Activated CD8-positive, alpha-beta memory T cell treated with anti-CD3 and anti-CD28 coated beads, Interleukin-2, amount 10 ng/mL, durations not matched to agents 7 days and 5 days (primary cell): ENCODE measurements around the gene RDH5. TPM values are rescaled to one million over a fixed set of nuclear protein-coding genes. Genes with fewer than 3 reads are reported as not detected.

Experiments
- ATAC-seq: fragments of 150-1000 bp; cut with Tn5 transposase; one replicate; pipeline ENCODE4 v1.10.0; 2021; ENCODE audit warnings: moderate library complexity
- CTCF ChIA-PET: fragments of 350-600 bp; sonication (Branson Sonifier 250); formaldehyde crosslinking; loops from one replicate; lab custom pipeline; 2021; ENCODE audit warnings: antibody characterized with exemption; lab: Charles Lee
- DNase-seq: peaks from one replicate; pipeline ENCODE4 v3.0.0-alpha.2; 2020
- H3K27ac Mint-ChIP-seq: one replicate; pipeline ENCODE4 v1.8.0; 2021; ENCODE audit warnings: mild to moderate bottlenecking, mixed read lengths
- H3K27me3 Mint-ChIP-seq: one replicate; pipeline ENCODE4 v1.8.0; 2021; ENCODE audit warnings: mixed read lengths
- H3K36me3 Mint-ChIP-seq: one replicate; pipeline ENCODE4 v1.8.0; 2021; ENCODE audit warnings: mild to moderate bottlenecking, mixed read lengths
- H3K4me1 Mint-ChIP-seq: one replicate; pipeline ENCODE4 v1.8.0; 2021; ENCODE audit warnings: mixed read lengths
- H3K4me3 Mint-ChIP-seq: one replicate; pipeline ENCODE4 v1.8.0; 2021; ENCODE audit warnings: mild to moderate bottlenecking, moderate library complexity, mixed read lengths
- H3K9me3 Mint-ChIP-seq: one replicate; pipeline ENCODE4 v1.8.0; 2022; ENCODE audit warnings: low read depth, mixed read lengths
- total RNA-seq, 2 experiments: library from RNA; stranded (reverse); gene quantifications; one replicate each; pipeline ENCODE4 v1.2.3, GENCODE V29; 2021

RDH5 gene
- total RNA-seq, 2 experiments from 2014 or later, result 11.1 to 14.4 TPM

GRCh38 chr12:55687746-55688145 lies 32.4 kb upstream of the RDH5 start:
- CTCF ChIA-PET, result no interaction called here
- peaks cover 10% of the 10 kb centered on the region for H3K27me3 Mint-ChIP-seq
- peaks cover 8% of the 10 kb centered on the region for H3K4me1 Mint-ChIP-seq
- no peak overlapping the region for H3K4me3 Mint-ChIP-seq
- no peaks in the 10 kb centered on the region for H3K36me3 Mint-ChIP-seq
- no peak overlapping the region for H3K27ac Mint-ChIP-seq
- DNase-seq (no peak), ATAC-seq (no peak)
- no peaks in the 10 kb centered on the region for H3K9me3 Mint-ChIP-seq

GRCh38 chr12:55688716-55689655 lies 31.2 kb upstream of the RDH5 start:
- Mint-ChIP-seq H3K4me1 (peaks cover 8% of the 10 kb centered on the region), H3K9me3 (no peaks in the 10 kb centered on the region), H3K27ac (no peak overlapping the region), H3K27me3 (peaks cover 4% of the 10 kb centered on the region), H3K4me3 (no peak overlapping the region), H3K36me3 (no peaks in the 10 kb centered on the region)
- DNase-seq (no peak), ATAC-seq (no peak)
- CTCF ChIA-PET, result interaction anchor here (1.0 kb wide), 1 partner anchor 36 kb away, joined by 3 read pairs; no protein-coding TSS in a partner anchor

GRCh38 chr12:55692631-55693322 lies 27.4 kb upstream of the RDH5 start:
- Mint-ChIP-seq H3K27ac (no peak overlapping the region), H3K9me3 (no peaks in the 10 kb centered on the region), H3K36me3 (no peaks in the 10 kb centered on the region), H3K4me1 (peaks cover 2% of the 10 kb centered on the region), H3K27me3 (no peaks in the 10 kb centered on the region), H3K4me3 (no peak overlapping the region)
- DNase-seq, result no peak
- ATAC-seq, result peak; percentile 33
- CTCF ChIA-PET, result interaction anchor here (1.7 kb wide), 1 partner anchor 36 kb away, joined by 5 read pairs; no protein-coding TSS in a partner anchor

GRCh38 chr12:55693323-55694187 lies 26.6 kb upstream of the RDH5 start:
- no peaks in the 10 kb centered on the region for H3K36me3 Mint-ChIP-seq
- no peak for ATAC-seq
- DNase-seq, result no peak
- H3K9me3 Mint-ChIP-seq, result no peaks in the 10 kb centered on the region
- CTCF ChIA-PET, result interaction anchor here (1.7 kb wide), 1 partner anchor 37 kb away, joined by 5 read pairs; no protein-coding TSS in a partner anchor
- no peaks in the 10 kb centered on the region for H3K27me3 Mint-ChIP-seq
- H3K27ac Mint-ChIP-seq, result no peak overlapping the region
- H3K4me3 Mint-ChIP-seq, result no peak overlapping the region
- no peaks in the 10 kb centered on the region for H3K4me1 Mint-ChIP-seq

- H3K27me3 Mint-ChIP-seq, result no peaks in the 10 kb centered on the region
- DNase-seq, result no peak
- ATAC-seq, result no peak
- no peak overlapping the region for H3K4me3 Mint-ChIP-seq
- CTCF ChIA-PET, result interaction anchor here (1.7 kb wide), 1 partner anchor 38 kb away, joined by 5 read pairs; no protein-coding TSS in a partner anchor
- H3K4me1 Mint-ChIP-seq, result no peaks in the 10 kb centered on the region
- no peaks in the 10 kb centered on the region for H3K9me3 Mint-ChIP-seq
- no peaks in the 10 kb centered on the region for H3K36me3 Mint-ChIP-seq
- H3K27ac Mint-ChIP-seq, result no peak overlapping the region
Measured at GRCh38 chr12:55694188-55694515, 26.0 kb upstream of the RDH5 start.

- Mint-ChIP-seq H3K27me3 (no peaks in the 10 kb centered on the region), H3K9me3 (no peaks in the 10 kb centered on the region), H3K27ac (no peak overlapping the region), H3K4me3 (no peak overlapping the region), H3K4me1 (no peaks in the 10 kb centered on the region), H3K36me3 (no peaks in the 10 kb centered on the region)
- ATAC-seq (no peak), DNase-seq (no peak)
- CTCF ChIA-PET, result interaction anchor here (1.7 kb wide), 1 partner anchor 38 kb away, joined by 5 read pairs; no protein-coding TSS in a partner anchor
Measured at GRCh38 chr12:55694651-55695050, 25.5 kb upstream of the RDH5 start.

GRCh38 chr12:55695349-55695748 lies 24.8 kb upstream of the RDH5 start:
- H3K27ac Mint-ChIP-seq, result no peak overlapping the region
- H3K27me3 Mint-ChIP-seq, result no peaks in the 10 kb centered on the region
- no peaks in the 10 kb centered on the region for H3K4me1 Mint-ChIP-seq
- CTCF ChIA-PET, result interaction anchor here (1.1 kb wide), 1 partner anchor 39 kb away, joined by 4 read pairs; no protein-coding TSS in a partner anchor
- H3K9me3 Mint-ChIP-seq, result no peaks in the 10 kb centered on the region
- no peak overlapping the region for H3K4me3 Mint-ChIP-seq
- ATAC-seq (no peak), DNase-seq (no peak)
- H3K36me3 Mint-ChIP-seq, result no peaks in the 10 kb centered on the region

GRCh38 chr12:55696141-55696540 lies 24.1 kb upstream of the RDH5 start:
- H3K36me3 Mint-ChIP-seq, result no peaks in the 10 kb centered on the region
- no peak for ATAC-seq
- CTCF ChIA-PET, result interaction anchor here (1.1 to 1.5 kb wide), 2 partner anchors 10 to 40 kb away, joined by 4 to 6 read pairs; no protein-coding TSS in a partner anchor

GRCh38 chr12:55696796-55697462 lies 23.3 kb upstream of the RDH5 start:
- no peaks in the 10 kb centered on the region for H3K36me3 Mint-ChIP-seq
- no peaks in the 10 kb centered on the region for H3K9me3 Mint-ChIP-seq
- ATAC-seq, result no peak
- H3K27ac Mint-ChIP-seq, result no peak overlapping the region
- no peaks in the 10 kb centered on the region for H3K4me1 Mint-ChIP-seq
- DNase-seq, result no peak
- CTCF ChIA-PET, result interaction anchor here (1.3 to 1.5 kb wide), 2 partner anchors 9 to 51 kb away, joined by 4 to 6 read pairs; no protein-coding TSS in a partner anchor
- no peaks in the 10 kb centered on the region for H3K27me3 Mint-ChIP-seq
- H3K4me3 Mint-ChIP-seq, result no peak overlapping the region

More at GRCh38 chr12:55696141-55696540, 24.1 kb upstream of the RDH5 start:
- H3K4me3 Mint-ChIP-seq, result no peak overlapping the region
- DNase-seq, result no peak
- no peaks in the 10 kb centered on the region for H3K9me3 Mint-ChIP-seq
- H3K27me3 Mint-ChIP-seq, result no peaks in the 10 kb centered on the region
- no peaks in the 10 kb centered on the region for H3K4me1 Mint-ChIP-seq
- no peak overlapping the region for H3K27ac Mint-ChIP-seq

GRCh38 chr12:55697686-55698085 lies 22.5 kb upstream of the RDH5 start:
- no peaks in the 10 kb centered on the region for H3K4me1 Mint-ChIP-seq
- no peak for DNase-seq
- H3K9me3 Mint-ChIP-seq, result no peaks in the 10 kb centered on the region
- no peak overlapping the region for H3K4me3 Mint-ChIP-seq
- no peak overlapping the region for H3K27ac Mint-ChIP-seq
- ATAC-seq, result no peak
- H3K36me3 Mint-ChIP-seq, result no peaks in the 10 kb centered on the region
- no peaks in the 10 kb centered on the region for H3K27me3 Mint-ChIP-seq
- CTCF ChIA-PET, result interaction anchor here (1.3 to 1.5 kb wide), 2 partner anchors 8 to 52 kb away, joined by 4 to 6 read pairs; no protein-coding TSS in a partner anchor

- CTCF ChIA-PET, result interaction anchor here (1.3 to 1.4 kb wide), 2 partner anchors 52 kb away, joined by 4 to 7 read pairs; no protein-coding TSS in a partner anchor
- ATAC-seq, result no peak
- Mint-ChIP-seq H3K27me3 (no peaks in the 10 kb centered on the region), H3K9me3 (no peaks in the 10 kb centered on the region), H3K4me1 (no peaks in the 10 kb centered on the region), H3K36me3 (no peaks in the 10 kb centered on the region), H3K27ac (no peak overlapping the region), H3K4me3 (no peak overlapping the region)
- DNase-seq, result no peak
Measured at GRCh38 chr12:55698241-55698955, 21.8 kb upstream of the RDH5 start.

GRCh38 chr12:55698965-55699364 lies 21.2 kb upstream of the RDH5 start:
- CTCF ChIA-PET, result interaction anchor here (1.4 kb wide), 1 partner anchor 53 kb away, joined by 7 read pairs; no protein-coding TSS in a partner anchor
- ATAC-seq, result no peak
- no peak overlapping the region for H3K4me3 Mint-ChIP-seq
- H3K27me3 Mint-ChIP-seq, result no peaks in the 10 kb centered on the region
- H3K4me1 Mint-ChIP-seq, result no peaks in the 10 kb centered on the region
- no peak for DNase-seq
- no peaks in the 10 kb centered on the region for H3K36me3 Mint-ChIP-seq
- H3K9me3 Mint-ChIP-seq, result no peaks in the 10 kb centered on the region
- H3K27ac Mint-ChIP-seq, result no peak overlapping the region
